NB4 (cell line): ENCODE results near the gene NOL8.
A peak's percentile ranks its signal among the peaks of the same experiment; 100 is the strongest.

ENCODE experiments used
- DNase-seq: peaks from one replicate; pipeline ENCODE4 v3.0.0; 2010; ENCODE audit warnings: low read depth
- H3K4me3 ChIP-seq: one replicate; pipeline ENCODE4 v1.5.1; 2011; ENCODE audit warnings: mild to moderate bottlenecking, low read depth, low read length, moderate library complexity
- MYC ChIP-seq: IDR thresholded peaks from 2 replicates; pipeline ENCODE4 v1.6.1; 2011; ENCODE audit warnings: low read depth, low read length
- POLR2A ChIP-seq: IDR thresholded peaks from 2 replicates; pipeline ENCODE4 v1.6.1; 2011; ENCODE audit warnings: mild to moderate bottlenecking; ENCODE audit not compliant: insufficient read length; ENCODE audit errors: extremely low read depth
- TF ChIP-seq, protein P1 (sequence below): IDR thresholded peaks from one replicate; pipeline ENCODE4 v1.5.1; 2012; ENCODE audit warnings: low read depth, low read length
- TF ChIP-seq, protein P2 (sequence below): IDR thresholded peaks from 2 replicates; pipeline ENCODE4 v1.6.1; 2011; ENCODE audit warnings: low read depth, low read length

The NOL8 gene

DNA sequence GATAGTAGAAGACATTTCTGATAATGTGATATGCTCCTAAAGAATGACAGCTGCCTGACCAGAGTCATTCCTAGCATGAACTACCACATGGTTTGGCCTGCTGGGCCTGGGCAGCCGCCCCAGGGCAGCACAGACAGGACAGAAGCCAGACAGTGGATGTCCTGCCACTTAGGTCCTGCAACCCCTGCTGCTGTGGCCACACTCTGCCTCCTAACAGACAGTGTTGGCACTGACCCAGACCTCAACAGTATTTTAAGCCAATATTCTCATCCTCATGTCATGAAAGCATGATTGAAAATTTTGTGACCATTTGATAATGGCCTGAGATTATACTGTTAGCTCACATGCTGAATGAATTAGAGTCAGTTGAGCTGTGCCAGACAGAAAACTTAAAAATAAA lies 16.4 kb upstream of the NOL8 start:
- no peak for DNase-seq
- H3K4me3 ChIP-seq, result no peak overlapping the region
- TF ChIP-seq, protein P1, sequence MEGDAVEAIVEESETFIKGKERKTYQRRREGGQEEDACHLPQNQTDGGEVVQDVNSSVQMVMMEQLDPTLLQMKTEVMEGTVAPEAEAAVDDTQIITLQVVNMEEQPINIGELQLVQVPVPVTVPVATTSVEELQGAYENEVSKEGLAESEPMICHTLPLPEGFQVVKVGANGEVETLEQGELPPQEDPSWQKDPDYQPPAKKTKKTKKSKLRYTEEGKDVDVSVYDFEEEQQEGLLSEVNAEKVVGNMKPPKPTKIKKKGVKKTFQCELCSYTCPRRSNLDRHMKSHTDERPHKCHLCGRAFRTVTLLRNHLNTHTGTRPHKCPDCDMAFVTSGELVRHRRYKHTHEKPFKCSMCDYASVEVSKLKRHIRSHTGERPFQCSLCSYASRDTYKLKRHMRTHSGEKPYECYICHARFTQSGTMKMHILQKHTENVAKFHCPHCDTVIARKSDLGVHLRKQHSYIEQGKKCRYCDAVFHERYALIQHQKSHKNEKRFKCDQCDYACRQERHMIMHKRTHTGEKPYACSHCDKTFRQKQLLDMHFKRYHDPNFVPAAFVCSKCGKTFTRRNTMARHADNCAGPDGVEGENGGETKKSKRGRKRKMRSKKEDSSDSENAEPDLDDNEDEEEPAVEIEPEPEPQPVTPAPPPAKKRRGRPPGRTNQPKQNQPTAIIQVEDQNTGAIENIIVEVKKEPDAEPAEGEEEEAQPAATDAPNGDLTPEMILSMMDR, result no peak
- no peak for TF ChIP-seq POLR2A
- TF ChIP-seq, protein P2, sequence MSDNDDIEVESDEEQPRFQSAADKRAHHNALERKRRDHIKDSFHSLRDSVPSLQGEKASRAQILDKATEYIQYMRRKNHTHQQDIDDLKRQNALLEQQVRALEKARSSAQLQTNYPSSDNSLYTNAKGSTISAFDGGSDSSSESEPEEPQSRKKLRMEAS, result no peak
- TF ChIP-seq MYC, result no peak

DNA sequence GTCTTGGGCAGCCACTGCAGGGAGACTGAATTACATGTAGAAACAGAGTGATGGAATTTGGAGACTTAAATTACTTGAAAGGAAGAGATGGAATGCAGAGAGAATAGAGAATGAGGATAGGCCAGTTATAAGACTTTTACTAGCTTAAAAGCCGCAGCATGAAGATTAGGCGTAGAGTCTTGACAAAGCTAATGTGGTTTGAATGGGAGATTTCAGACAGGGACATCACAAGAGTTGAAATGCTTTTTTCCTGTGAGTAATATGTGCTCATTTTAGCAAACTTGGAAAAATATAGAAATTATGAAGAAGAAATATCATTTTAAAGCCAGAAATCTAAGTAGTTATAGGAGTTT lies 8.1 kb upstream of the NOL8 start:
- H3K4me3 ChIP-seq, result no peak overlapping the region
- DNase-seq, result no peak
- TF ChIP-seq, protein P1, result no peak
- TF ChIP-seq, protein P2, result no peak
- TF ChIP-seq POLR2A (no peak), MYC (no peak)

DNA sequence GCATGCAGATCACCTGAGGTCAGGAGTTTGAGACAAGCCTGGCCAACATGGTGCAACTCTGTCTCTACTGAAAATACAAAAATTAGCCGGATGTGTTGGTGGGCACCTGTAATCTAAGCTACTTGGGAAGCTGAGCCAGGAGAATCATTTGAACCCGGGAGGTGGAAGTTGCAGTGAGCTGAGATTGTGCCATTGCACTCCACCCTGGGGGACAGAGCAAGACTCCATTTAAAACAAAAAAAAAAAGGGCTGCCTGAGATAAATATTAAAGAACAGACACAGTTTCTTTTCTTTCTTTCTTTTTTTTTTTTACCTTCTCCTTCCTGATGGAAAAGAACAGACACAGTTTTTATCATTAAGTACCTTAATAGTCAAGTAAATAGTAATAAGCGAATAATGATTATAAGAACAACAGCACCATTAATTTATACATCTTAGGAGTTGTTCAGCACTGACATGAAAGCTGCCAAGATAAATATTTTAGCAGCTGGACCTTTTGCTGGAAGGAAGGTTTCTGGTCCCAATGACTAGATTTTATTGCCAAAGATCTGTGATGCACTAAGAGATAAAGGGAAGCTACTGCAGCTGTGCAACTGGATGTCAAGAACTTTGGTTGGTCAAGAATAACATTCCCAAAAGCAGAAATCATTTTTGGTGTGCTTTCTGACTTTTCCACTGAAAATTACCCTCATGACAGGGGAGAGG lies 7.6 kb upstream of the NOL8 start:
- DNase-seq, result no peak
- H3K4me3 ChIP-seq, result no peak overlapping the region
- TF ChIP-seq, protein P1, result no peak
- TF ChIP-seq MYC (no peak), POLR2A (no peak)
- TF ChIP-seq, protein P2, result no peak

DNA sequence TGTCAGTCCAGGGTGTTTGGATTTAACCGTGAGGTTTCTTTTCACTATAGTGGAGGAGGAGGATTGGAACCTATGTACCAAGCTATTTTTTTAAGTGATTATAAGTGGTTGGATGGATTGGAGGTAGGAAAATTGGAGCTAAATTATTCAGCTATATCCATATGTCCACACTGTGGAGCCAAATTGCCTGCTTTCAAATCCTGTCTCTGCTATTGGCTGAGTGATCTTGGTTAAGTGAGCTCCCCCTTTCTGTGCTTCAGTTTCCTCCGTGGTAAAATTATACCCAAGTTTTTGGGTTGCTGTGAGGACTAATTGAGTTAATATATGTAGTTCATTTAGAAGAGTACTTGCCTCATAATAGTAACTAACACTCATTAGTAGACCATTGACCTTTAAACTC lies 3.1 kb upstream of the NOL8 start:
- H3K4me3 ChIP-seq, result no peak overlapping the region
- DNase-seq, result peak; percentile 47
- TF ChIP-seq POLR2A (no peak), MYC (no peak)
- TF ChIP-seq, protein P1, result no peak
- TF ChIP-seq, protein P2, result no peak

DNA sequence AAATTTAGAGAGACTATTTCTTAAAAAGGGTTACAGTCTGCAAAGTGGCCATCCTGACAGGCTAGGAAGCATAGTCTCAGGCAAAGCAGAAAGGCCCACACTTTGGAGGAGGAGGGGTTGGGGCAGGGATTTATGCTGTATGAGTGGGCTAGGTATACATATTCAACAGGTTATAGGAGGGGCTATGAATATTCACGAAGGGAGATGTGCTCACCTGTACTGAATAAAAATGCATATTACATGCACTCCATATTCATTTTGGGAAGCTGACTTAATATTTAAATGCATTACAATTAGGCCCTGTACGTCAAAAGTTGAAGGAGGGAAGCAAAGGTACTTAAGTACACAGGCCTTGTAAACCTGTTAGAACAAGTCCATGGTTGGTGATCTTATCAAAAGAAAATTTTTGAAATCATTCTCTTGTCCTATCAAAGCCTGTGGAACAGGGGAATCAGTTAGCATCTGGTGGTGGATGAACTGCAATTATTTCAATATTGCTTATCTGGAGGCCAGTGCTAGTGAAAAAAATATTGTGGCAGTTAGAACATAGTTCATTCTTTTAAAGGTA lies 2.2 kb upstream of the NOL8 start:
- H3K4me3 ChIP-seq, result peak overlapping the region; percentile 90
- TF ChIP-seq MYC, result no peak
- TF ChIP-seq POLR2A, result no peak
- TF ChIP-seq, protein P2, result no peak
- TF ChIP-seq, protein P1, result no peak
- no peak for DNase-seq
